HepG2 (cell line): Measurements from ENCODE around the gene RBBP8NL. TPM values are rescaled to one million over a fixed set of nuclear protein-coding genes. Genes with fewer than 3 reads are reported as not detected.

ENCODE experiments used
- ETV6 ChIP-seq: sonication (generic); formaldehyde crosslinking; conservative IDR thresholded peaks from 2 replicates; pipeline ENCODE4 v1.4.0; 2020; ENCODE audit warnings: missing genetic modification reagents
- MED1 ChIP-seq: sonication (generic); formaldehyde crosslinking; IDR thresholded peaks from 2 replicates; pipeline ENCODE4 v1.4.0; 2020; ENCODE audit warnings: missing genetic modification reagents
- NAIF1 ChIP-seq: sonication (generic); formaldehyde crosslinking; IDR thresholded peaks from 2 replicates; pipeline ENCODE4 v1.5.0; 2020; ENCODE audit warnings: mild to moderate bottlenecking, missing genetic modification reagents, borderline replicate concordance
- RFX1 ChIP-seq: fragments of 450-650 bp; IDR thresholded peaks from 2 replicates; pipeline ENCODE4 v1.6.1; 2017
- SIN3A ChIP-seq: IDR thresholded peaks from 2 replicates; pipeline ENCODE4 v1.6.1; 2011; ENCODE audit warnings: low read depth, mild to moderate bottlenecking, control low read depth, low read length, borderline replicate concordance
- SUZ12 ChIP-seq: fragments of 150-350 bp; IDR thresholded peaks from 2 replicates; pipeline ENCODE4 v1.6.1; 2014; ENCODE audit warnings: low read depth, low read length
- ZNF253 ChIP-seq: sonication (generic); formaldehyde crosslinking; IDR thresholded peaks from 2 replicates; pipeline ENCODE4 v1.8.0; 2022; ENCODE audit warnings: mild to moderate bottlenecking, missing genetic modification reagents, borderline replicate concordance
- ZNF570 ChIP-seq: sonication (generic); formaldehyde crosslinking; IDR thresholded peaks from 2 replicates; pipeline ENCODE4 v1.4.0; 2020; ENCODE audit warnings: mild to moderate bottlenecking, missing genetic modification reagents, borderline replicate concordance
- ZNF629 ChIP-seq: sonication (generic); formaldehyde crosslinking; conservative IDR thresholded peaks from 2 replicates; pipeline ENCODE4 v1.5.0; 2020; ENCODE audit warnings: missing genetic modification reagents
- ZNF839 ChIP-seq: sonication (generic); formaldehyde crosslinking; IDR thresholded peaks from 2 replicates; pipeline ENCODE4 v1.4.0; 2020; ENCODE audit warnings: missing genetic modification reagents, mild to moderate bottlenecking, borderline replicate concordance
- polyA plus RNA-seq, 8 experiments: library from polyadenylated mRNA; depleted of rRNA in 3 of 8; stranded (reverse) in 7 of 8; unstranded in 1 of 8; fragments of >200 nt; fragmentation: Illumina TruSeq in 4 of 8; extraction: Trizol in 4 of 8; gene quantifications; 2 replicates each; pipeline versions ENCODE4 v1.2.1 to v1.2.3, GENCODE V29; 2011 to 2016; ENCODE audit warnings: low read depth in 4 of 8, missing spikeins in 1 of 8, mixed read lengths in 1 of 8; ENCODE audit not compliant: insufficient read depth in 1 of 8
- total RNA-seq, 5 experiments: library from RNA; depleted of rRNA; stranded (reverse); fragments of >200 nt; fragmentation: Illumina TruSeq; extraction: Trizol; gene quantifications; 2 replicates each; pipeline ENCODE4 v1.2.3, GENCODE V29; 2016; ENCODE audit warnings: low read depth in 1 of 5
- TF ChIP-seq, protein P1 (sequence below): sonication (generic); formaldehyde crosslinking; IDR thresholded peaks from 2 replicates; pipeline ENCODE4 v1.5.1; 2020; ENCODE audit warnings: missing genetic modification reagents, mild to moderate bottlenecking, borderline replicate concordance
- TF ChIP-seq, protein P2 (sequence below): sonication (generic); formaldehyde crosslinking; IDR thresholded peaks from 2 replicates; pipeline ENCODE4 v1.5.0; 2020; ENCODE audit warnings: mild to moderate bottlenecking, missing genetic modification reagents
- TF ChIP-seq, protein P3 (sequence below): IDR thresholded peaks from 2 replicates; pipeline ENCODE4 v1.6.1; 2012; ENCODE audit warnings: inconsistent platforms
- TF ChIP-seq, protein P4 (sequence below), 2 experiments: fragments of 450-650 bp in 1 of 2; sonication (generic) in 1 of 2; formaldehyde crosslinking in 1 of 2; IDR thresholded peaks; 2 replicates each; pipeline versions ENCODE4 v1.6.1 to v1.8.0; 2016 to 2022; ENCODE audit warnings: antibody characterized with exemption in 1 of 2, mild to moderate bottlenecking in 1 of 2, missing genetic modification reagents in 1 of 2

RBBP8NL gene
- total and polyA plus RNA-seq, 2 of the 13 experiments (the other 11 are each of a cell fraction or from before 2014, with no cell fraction given), result 0.69 to 0.86 TPM

- TF ChIP-seq, protein P1, sequence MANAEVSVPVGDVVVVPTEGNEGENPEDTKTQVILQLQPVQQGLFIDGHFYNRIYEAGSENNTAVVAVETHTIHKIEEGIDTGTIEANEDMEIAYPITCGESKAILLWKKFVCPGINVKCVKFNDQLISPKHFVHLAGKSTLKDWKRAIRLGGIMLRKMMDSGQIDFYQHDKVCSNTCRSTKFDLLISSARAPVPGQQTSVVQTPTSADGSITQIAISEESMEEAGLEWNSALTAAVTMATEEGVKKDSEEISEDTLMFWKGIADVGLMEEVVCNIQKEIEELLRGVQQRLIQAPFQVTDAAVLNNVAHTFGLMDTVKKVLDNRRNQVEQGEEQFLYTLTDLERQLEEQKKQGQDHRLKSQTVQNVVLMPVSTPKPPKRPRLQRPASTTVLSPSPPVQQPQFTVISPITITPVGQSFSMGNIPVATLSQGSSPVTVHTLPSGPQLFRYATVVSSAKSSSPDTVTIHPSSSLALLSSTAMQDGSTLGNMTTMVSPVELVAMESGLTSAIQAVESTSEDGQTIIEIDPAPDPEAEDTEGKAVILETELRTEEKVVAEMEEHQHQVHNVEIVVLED (CRISPR knock-in tag), result peak; percentile 57; the same call in 1 of the 2 replicates
- TF ChIP-seq ZNF253 (CRISPR knock-in tag), result peak; percentile 79; the same call in 1 of the 2 replicates
- TF ChIP-seq NAIF1, result no peak
- TF ChIP-seq SIN3A, result peak; percentile 84; the same call in 1 of the 2 replicates
- TF ChIP-seq ZNF629 (CRISPR knock-in tag), result peak; percentile 57
- no peak; the same call in 1 of the 2 replicates for TF ChIP-seq SUZ12
- TF ChIP-seq MED1, result peak; percentile 70
- TF ChIP-seq, protein P2, sequence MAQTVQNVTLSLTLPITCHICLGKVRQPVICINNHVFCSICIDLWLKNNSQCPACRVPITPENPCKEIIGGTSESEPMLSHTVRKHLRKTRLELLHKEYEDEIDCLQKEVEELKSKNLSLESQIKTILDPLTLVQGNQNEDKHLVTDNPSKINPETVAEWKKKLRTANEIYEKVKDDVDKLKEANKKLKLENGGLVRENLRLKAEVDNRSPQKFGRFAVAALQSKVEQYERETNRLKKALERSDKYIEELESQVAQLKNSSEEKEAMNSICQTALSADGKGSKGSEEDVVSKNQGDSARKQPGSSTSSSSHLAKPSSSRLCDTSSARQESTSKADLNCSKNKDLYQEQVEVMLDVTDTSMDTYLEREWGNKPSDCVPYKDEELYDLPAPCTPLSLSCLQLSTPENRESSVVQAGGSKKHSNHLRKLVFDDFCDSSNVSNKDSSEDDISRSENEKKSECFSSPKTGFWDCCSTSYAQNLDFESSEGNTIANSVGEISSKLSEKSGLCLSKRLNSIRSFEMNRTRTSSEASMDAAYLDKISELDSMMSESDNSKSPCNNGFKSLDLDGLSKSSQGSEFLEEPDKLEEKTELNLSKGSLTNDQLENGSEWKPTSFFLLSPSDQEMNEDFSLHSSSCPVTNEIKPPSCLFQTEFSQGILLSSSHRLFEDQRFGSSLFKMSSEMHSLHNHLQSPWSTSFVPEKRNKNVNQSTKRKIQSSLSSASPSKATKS (CRISPR knock-in tag), result no peak
- TF ChIP-seq ZNF570 (CRISPR knock-in tag), result no peak
- TF ChIP-seq, protein P3, sequence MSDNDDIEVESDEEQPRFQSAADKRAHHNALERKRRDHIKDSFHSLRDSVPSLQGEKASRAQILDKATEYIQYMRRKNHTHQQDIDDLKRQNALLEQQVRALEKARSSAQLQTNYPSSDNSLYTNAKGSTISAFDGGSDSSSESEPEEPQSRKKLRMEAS, result peak; percentile 68
- TF ChIP-seq, protein P4, sequence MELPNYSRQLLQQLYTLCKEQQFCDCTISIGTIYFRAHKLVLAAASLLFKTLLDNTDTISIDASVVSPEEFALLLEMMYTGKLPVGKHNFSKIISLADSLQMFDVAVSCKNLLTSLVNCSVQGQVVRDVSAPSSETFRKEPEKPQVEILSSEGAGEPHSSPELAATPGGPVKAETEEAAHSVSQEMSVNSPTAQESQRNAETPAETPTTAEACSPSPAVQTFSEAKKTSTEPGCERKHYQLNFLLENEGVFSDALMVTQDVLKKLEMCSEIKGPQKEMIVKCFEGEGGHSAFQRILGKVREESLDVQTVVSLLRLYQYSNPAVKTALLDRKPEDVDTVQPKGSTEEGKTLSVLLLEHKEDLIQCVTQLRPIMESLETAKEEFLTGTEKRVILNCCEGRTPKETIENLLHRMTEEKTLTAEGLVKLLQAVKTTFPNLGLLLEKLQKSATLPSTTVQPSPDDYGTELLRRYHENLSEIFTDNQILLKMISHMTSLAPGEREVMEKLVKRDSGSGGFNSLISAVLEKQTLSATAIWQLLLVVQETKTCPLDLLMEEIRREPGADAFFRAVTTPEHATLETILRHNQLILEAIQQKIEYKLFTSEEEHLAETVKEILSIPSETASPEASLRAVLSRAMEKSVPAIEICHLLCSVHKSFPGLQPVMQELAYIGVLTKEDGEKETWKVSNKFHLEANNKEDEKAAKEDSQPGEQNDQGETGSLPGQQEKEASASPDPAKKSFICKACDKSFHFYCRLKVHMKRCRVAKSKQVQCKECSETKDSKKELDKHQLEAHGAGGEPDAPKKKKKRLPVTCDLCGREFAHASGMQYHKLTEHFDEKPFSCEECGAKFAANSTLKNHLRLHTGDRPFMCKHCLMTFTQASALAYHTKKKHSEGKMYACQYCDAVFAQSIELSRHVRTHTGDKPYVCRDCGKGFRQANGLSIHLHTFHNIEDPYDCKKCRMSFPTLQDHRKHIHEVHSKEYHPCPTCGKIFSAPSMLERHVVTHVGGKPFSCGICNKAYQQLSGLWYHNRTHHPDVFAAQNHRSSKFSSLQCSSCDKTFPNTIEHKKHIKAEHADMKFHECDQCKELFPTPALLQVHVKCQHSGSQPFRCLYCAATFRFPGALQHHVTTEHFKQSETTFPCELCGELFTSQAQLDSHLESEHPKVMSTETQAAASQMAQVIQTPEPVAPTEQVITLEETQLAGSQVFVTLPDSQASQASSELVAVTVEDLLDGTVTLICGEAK (IDR thresholded peaks at IDR 0.05), result no peak
- TF ChIP-seq, protein P4 (CRISPR knock-in tag; IDR thresholded peaks at IDR 0.05), result no peak; the same call in 1 of the 2 replicates
- TF ChIP-seq ETV6 (CRISPR knock-in tag), result peak; percentile 49; the same call in 1 of the 2 replicates
- no peak for TF ChIP-seq RFX1
- TF ChIP-seq ZNF839 (CRISPR knock-in tag), result 0 out of 2 replicates have a peak, but pooled peaks have one; percentile 16
Measured at GRCh38 chr20:62376112-62377063, 51.0 kb downstream of the RBBP8NL start (continued).
